ENCODE data around the gene DNAJC16.

DNA sequence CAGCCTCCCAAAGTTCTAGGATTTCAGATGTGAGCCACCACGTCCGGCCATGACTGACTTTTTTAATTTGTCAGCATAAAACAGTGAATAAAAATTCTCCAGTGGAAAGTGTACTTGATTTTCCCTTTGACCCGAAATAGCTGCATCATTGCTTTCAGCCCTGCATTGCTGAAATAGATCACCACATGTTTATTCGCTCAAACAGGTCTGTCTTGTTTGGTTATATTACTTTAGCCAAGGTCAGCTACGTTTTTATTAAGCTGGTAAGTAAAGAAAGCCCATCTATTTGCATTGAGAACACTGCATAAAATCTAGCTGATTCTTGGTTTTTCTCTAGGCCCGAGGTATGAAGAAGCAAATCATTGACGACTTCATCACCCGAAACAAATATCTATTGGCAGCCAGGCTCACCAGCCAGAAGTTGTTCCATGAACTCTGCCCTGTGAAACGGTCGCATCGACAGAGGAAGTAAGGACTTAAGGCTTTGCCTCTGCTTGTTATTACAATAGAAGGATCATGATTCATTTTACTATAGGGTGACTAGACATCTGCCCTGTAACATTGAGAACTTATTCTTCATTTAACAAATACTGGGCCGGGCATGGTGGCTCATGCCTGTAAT is 32.7 kb downstream of the DNAJC16 start:
- TF ChIP-seq POLR2A (IDR thresholded peaks at IDR 0.05) = no peak
- TF ChIP-seq, protein P1, sequence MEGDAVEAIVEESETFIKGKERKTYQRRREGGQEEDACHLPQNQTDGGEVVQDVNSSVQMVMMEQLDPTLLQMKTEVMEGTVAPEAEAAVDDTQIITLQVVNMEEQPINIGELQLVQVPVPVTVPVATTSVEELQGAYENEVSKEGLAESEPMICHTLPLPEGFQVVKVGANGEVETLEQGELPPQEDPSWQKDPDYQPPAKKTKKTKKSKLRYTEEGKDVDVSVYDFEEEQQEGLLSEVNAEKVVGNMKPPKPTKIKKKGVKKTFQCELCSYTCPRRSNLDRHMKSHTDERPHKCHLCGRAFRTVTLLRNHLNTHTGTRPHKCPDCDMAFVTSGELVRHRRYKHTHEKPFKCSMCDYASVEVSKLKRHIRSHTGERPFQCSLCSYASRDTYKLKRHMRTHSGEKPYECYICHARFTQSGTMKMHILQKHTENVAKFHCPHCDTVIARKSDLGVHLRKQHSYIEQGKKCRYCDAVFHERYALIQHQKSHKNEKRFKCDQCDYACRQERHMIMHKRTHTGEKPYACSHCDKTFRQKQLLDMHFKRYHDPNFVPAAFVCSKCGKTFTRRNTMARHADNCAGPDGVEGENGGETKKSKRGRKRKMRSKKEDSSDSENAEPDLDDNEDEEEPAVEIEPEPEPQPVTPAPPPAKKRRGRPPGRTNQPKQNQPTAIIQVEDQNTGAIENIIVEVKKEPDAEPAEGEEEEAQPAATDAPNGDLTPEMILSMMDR (IDR thresholded peaks at IDR 0.05) = no peak
